Adrenal gland (tissue), 5 donors: Measurements from ENCODE around the gene TCL1B.

Experiments used
- POLR2A ChIP-seq, 2 donors: fragments of 450-650 bp; IDR thresholded peaks; one replicate each; pipeline ENCODE4 v1.6.1; 2017; ENCODE audit warnings: antibody characterized with exemption in 2 of 2, mild to moderate bottlenecking in 2 of 2, moderate library complexity in 1 of 2
- TF ChIP-seq, protein P1 (sequence below), 6 experiments: fragments of 450-650 bp in 4 of 6; fragments of 200-600 bp in 2 of 6; sonication (generic) in 1 of 6; IDR thresholded peaks; 1 replicate in 5 of 6; 2 replicates in 1 of 6; pipeline versions ENCODE4 v1.5.1 to v1.8.0; 2016 to 2021; ENCODE audit warnings: antibody characterized with exemption in 6 of 6, mild to moderate bottlenecking in 2 of 6, moderate library complexity in 1 of 6
- donor health status: DM: no; HTN: no; CAD: no.

DNA sequence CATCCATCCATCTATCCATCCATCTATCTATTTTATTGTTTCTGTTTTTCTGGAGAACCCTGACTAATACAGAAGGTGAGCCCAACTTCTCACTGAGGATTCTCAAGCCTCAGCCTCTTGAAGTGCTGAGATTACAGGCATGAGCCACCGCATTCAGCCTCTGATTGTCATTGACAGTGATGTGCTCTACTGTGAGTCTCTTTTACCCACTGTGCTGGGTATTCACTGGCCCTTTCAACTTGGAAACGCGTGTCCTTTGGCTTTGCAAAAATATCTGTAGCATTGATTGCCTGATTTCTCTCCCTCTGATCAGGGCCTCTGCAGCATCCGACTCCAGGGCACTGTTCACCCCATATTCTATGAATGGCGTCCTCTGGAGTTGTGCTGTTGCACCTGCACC, 29.6 kb upstream of the TCL1B start:
- TF ChIP-seq POLR2A (IDR thresholded peaks at IDR 0.05), result no peak
- TF ChIP-seq, protein P1, sequence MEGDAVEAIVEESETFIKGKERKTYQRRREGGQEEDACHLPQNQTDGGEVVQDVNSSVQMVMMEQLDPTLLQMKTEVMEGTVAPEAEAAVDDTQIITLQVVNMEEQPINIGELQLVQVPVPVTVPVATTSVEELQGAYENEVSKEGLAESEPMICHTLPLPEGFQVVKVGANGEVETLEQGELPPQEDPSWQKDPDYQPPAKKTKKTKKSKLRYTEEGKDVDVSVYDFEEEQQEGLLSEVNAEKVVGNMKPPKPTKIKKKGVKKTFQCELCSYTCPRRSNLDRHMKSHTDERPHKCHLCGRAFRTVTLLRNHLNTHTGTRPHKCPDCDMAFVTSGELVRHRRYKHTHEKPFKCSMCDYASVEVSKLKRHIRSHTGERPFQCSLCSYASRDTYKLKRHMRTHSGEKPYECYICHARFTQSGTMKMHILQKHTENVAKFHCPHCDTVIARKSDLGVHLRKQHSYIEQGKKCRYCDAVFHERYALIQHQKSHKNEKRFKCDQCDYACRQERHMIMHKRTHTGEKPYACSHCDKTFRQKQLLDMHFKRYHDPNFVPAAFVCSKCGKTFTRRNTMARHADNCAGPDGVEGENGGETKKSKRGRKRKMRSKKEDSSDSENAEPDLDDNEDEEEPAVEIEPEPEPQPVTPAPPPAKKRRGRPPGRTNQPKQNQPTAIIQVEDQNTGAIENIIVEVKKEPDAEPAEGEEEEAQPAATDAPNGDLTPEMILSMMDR (IDR thresholded peaks at IDR 0.05), result no peak
